ENCODE data around the gene TRPC4AP. TPM values are rescaled to one million over a fixed set of nuclear protein-coding genes. Genes with fewer than 3 reads are reported as not detected.

The TRPC4AP gene
- total and polyA plus RNA-seq, 10 of the 15 experiments (the other 5 are each of a cell fraction or from before 2014, with no cell fraction given): 1.1 to 61.7 (median 41.2) TPM

GRCh38 chr20:35009665-35010328, 82.8 kb downstream of the TRPC4AP start:
- no peak overlapping the region for H3K4me2 ChIP-seq (ENCODE audit: control insufficient read depth, insufficient read depth)
- H3K27ac ChIP-seq (ENCODE audit: control insufficient read depth, insufficient read depth): no peak overlapping the region
- ATAC-seq (no peak), DNase-seq (ENCODE audit: low read depth, low spot score) (no peak), FAIRE-seq (no peak)
- H3K9me3 ChIP-seq (replicated peaks; ENCODE audit: control insufficient read depth, insufficient read depth, low read length): no peaks in the 10 kb centered on the region
- peaks cover 32 to 45% of the 10 kb centered on the region in 2 experiments for H3K36me3 ChIP-seq (ENCODE audit: control insufficient read depth in 2 of 2, insufficient read depth in 2 of 2, low read length in 1 of 2)
- in situ Hi-C loops (cut with MboI) (no loop called here), intact Hi-C loops (cut with micrococcal nuclease; ENCODE audit: unreplicated experiment) (no loop called here)
- TF ChIP-seq POU2F2 (IDR thresholded peaks at IDR 0.05; ENCODE audit: borderline replicate concordance, low read depth, low read length): no peak
- no peak for TF ChIP-seq IRF4 (IDR thresholded peaks at IDR 0.05; ENCODE audit: low read depth, low read length)
- no peak for TF ChIP-seq RFX5 (IDR thresholded peaks at IDR 0.05; ENCODE audit: low read depth, low read length)
- no peak for TF ChIP-seq SMC3 (IDR thresholded peaks at IDR 0.05; ENCODE audit: borderline replicate concordance, low read length)
- no peak for TF ChIP-seq ASH2L (IDR thresholded peaks at IDR 0.05; ENCODE audit: borderline replicate concordance, low read depth)
- TF ChIP-seq JUNB (IDR thresholded peaks at IDR 0.05): no peak
- no peak for TF ChIP-seq NKRF (conservative IDR thresholded peaks at IDR 0.05)
- TF ChIP-seq PBX3 (IDR thresholded peaks at IDR 0.05; ENCODE audit: insufficient replicate concordance, low read depth, low read length): no peak
- no peak for TF ChIP-seq RAD21 (IDR thresholded peaks at IDR 0.05; ENCODE audit: insufficient read depth, low read depth, low read length)
- no peak for TF ChIP-seq ATF3 (IDR thresholded peaks at IDR 0.05; ENCODE audit: borderline replicate concordance, extremely low read depth, low read depth, low read length)
- TF ChIP-seq TCF7 (IDR thresholded peaks at IDR 0.05; ENCODE audit: borderline replicate concordance): no peak
- H2AFZ ChIP-seq (ENCODE audit: control insufficient read depth, low read depth, low read length): no peak overlapping the region
- no peaks in the 10 kb centered on the region for H4K20me1 ChIP-seq (ENCODE audit: control insufficient read depth, insufficient read depth)
- BruUV-seq (replicated peaks): no TSS peak
- CTCF ChIA-PET: interaction anchor here (0.7 kb wide), 1 partner anchor 31 kb away, joined by 3 read pairs; no protein-coding TSS in a partner anchor
- RAD21 ChIA-PET (ENCODE audit: unreplicated experiment): interaction anchor here (0.6 kb wide), 1 partner anchor 17 kb away, joined by 3 read pairs; no protein-coding TSS in a partner anchor
- no peak overlapping the region for H3K9ac ChIP-seq (ENCODE audit: control insufficient read depth, insufficient read depth, low read length)
- no peaks in the 10 kb centered on the region for H3K27me3 ChIP-seq (replicated peaks in 1 of 2; ENCODE audit: control insufficient read depth in 2 of 2, insufficient read depth in 2 of 2, low read length in 1 of 2)
- SMC1A ChIA-PET (ENCODE audit: uncharacterized antibody, unreplicated experiment): no interaction called here
- no peaks in the 10 kb centered on the region for H3K79me2 ChIP-seq (ENCODE audit: control insufficient read depth, insufficient read depth, low read length)
- no peaks in the 10 kb centered on the region; the same call in 1 of the 2 replicates for H3K4me1 ChIP-seq (ENCODE audit: control insufficient read depth, insufficient read depth, low read length)
- H3K4me3 ChIP-seq: no peak overlapping the region
- 96% methylated on average over 11 of the region's 11 CpGs for WGBS (ENCODE audit: insufficient coverage, insufficient replicate concordance, low lambda C conversion rate, missing lambda C conversion rate)
- POLR2A ChIA-PET: no interaction called here

All from GM12878 (cell line).